Fibroblast of the conjunctiva (primary cell): ENCODE results near the gene LRFN4.

Source experiments
- DNase-seq: peaks from one replicate; pipeline ENCODE4 v3.0.0-alpha.2; 2010; ENCODE audit warnings: low read depth

LRFN4 gene

GRCh38 chr11:66870616-66871520, 14.0 kb downstream of the LRFN4 start:
- DNase-seq: no peak

DNA sequence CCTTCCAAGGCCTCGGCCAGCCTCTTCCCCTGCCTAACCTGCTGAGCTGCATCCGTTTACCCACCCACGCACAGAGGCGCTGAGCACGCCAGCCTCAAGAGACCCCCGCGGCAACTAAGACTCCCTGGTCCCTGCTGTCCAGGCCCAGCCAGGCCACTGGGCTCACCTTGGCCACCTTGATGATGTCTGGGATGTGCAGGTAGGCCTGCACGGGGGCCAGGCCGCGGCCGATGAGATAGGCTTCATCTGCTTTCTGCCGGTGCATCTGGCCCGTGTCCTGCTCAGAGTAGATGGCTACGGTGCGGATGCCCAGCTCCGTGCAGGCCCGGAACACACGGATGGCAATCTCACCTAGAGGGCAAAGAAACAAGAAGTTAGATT, 14.6 kb downstream of the LRFN4 start:
- DNase-seq: no peak

DNA sequence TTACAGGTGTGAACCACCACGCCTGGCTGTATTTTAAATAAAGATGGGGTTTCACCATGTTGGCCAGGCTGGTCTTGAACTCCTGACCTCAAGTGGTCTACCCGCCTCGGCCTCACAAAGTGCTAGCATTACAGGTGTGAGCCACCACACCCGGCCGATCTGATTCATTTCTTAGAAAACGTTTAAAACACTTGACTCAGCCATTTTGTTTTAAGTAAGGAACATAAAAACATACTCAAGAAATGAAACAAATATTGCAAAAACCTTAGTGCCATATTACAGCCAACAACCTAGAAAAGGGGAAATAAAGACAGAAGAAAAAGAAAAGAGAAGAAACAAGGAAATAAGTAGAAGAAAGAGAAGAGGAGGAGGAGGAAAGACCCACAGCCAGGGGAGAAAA, 17.4 kb downstream of the LRFN4 start:
- no peak for DNase-seq

DNA sequence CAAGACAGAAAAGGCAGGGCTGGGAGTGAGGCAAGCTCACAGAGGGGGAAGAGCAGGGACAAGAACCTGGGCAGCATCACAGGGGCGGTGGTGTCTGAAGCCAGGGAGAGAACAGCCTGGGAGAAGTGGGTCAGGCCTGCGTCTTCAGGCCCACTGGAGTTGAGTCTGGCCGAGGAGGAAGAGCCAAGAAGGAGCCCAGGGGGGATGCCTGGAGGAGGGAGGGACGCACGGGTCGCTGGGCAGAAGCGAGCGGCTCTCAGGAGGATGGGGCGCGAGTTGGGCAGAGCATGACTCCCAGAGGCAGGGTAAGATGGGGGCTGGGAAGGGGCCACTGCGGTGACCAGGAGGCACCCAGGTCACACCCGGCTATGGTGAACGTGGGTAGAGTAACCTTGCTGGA, 18.5 kb downstream of the LRFN4 start:
- no peak for DNase-seq

DNA sequence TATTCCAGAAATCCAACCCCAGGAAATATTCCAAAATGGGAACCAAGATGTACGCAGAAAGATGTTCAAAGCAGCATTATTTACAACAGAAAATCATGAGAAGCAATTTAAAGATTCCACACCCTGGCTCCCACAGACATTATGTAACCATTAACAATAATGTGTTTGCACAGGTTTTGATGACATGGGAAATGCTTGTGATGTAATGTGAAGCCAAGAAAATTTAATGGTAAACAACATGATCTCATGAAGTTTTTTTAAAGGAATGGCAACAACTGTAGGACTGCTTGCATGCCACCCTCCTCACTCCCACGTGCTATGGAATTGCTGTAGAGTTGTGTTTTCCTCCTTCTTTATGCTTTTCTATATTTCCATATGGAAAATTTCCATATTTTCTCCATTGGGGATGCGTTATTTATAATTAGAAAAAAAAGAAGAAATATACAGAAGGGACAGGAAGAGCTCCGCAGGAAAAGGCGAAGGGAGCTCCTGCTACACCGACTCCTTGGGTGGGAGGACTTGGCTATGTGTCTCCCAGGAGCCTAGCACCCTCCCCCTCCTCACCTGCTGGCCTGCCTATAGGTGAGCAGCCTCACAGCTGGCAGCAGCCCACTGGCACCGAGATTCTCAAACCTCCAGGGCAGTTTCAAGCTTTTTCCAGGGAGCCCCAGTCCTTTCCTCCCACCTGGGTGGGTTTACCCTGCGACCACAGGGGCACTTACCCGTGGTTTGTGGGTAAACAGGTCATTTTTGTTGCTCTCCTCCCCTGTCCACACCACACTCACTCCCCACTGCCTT, 20.9 kb downstream of the LRFN4 start:
- DNase-seq: no peak

DNA sequence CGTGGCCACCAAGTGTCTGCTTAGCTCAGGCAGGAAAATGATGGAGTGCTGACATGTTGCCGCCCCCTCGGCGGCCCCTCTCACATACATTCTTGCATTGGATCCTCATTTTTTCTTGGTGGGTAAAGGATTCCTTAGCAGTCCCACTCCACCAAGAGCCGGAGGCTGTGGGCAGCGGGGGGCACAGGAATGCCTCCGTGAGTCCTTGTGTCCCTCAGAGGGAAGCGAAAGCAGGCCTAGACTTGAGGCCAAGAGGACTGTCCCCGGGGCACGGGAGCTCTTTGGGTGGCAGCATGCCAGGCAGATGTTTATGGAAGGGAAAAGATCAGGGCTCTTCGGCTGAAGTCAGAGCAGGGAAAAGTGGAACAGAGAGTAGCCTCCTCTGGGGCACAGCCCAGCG, 21.6 kb downstream of the LRFN4 start:
- no peak for DNase-seq

- no peak for DNase-seq
Observed at GRCh38 chr11:66879000-66879399, 22.1 kb downstream of the LRFN4 start.

DNA sequence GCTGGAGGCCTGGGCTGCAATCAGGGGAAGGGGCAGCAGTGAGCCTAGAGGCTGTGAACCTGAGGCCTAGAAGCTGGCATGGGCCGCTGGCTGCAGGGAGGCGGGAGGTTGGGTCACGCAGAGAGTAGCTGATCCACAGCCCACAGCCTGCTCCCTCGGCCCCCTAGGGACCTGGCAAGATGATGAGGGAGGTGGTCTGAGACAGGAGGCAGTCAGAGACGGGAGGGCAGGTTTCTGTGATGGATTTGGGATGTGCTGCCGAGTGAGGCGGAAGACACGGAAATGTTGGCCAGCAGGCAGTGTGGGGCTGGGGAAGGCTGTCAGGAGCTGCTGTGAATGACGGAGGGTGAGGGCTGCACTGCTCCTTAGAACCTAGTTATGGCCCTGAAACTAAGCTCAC, 22.7 kb downstream of the LRFN4 start:
- no peak for DNase-seq

GRCh38 chr11:66879999-66880398, 23.1 kb downstream of the LRFN4 start:
- no peak for DNase-seq

GRCh38 chr11:66880496-66881450, 23.9 kb downstream of the LRFN4 start:
- DNase-seq: no peak

GRCh38 chr11:66881451-66881835, 24.6 kb downstream of the LRFN4 start:
- no peak for DNase-seq

GRCh38 chr11:66881927-66882452, 25.1 kb downstream of the LRFN4 start:
- no peak for DNase-seq

GRCh38 chr11:66882561-66883015, 25.7 kb downstream of the LRFN4 start:
- no peak for DNase-seq

GRCh38 chr11:66883016-66883965, 26.4 kb downstream of the LRFN4 start:
- no peak for DNase-seq

DNA sequence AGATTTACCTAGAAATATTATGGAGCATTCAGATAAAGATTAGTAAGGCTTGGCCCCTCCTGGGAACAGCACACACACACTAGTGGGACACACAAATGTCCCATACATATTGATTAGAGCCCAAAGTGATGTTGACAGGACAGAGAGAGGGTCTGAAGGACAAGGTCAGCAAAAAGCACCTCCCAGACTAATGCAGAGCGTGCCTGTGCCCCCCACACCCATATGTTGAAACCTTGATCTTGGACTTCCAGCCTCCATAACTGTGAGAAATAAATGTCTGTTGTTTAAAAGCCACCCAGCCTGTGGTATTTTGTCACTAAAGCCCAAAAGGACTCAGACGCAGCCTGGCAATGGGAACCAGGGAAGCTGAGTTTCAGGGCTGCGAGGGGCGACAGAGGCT, 27.6 kb downstream of the LRFN4 start:
- DNase-seq: no peak

DNA sequence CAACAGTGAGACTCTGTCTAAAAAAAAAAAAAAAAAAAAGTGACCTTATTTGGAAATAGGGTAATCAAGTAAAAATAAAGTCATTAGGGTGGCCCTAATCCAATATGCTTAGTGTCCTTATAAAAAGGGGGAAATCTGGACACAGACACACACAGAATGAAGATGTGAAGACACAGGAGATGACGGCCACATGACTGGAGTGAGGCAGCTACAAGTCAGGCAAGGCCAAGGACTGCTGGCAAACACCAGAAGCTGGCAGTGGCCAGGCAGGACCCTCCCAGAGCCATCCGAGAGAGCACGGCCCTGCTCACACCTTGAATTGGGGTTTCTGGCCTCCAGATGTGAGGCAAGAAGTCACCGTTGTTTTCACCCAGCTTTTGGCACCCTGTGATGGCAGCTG, 28.6 kb downstream of the LRFN4 start:
- no peak for DNase-seq

DNA sequence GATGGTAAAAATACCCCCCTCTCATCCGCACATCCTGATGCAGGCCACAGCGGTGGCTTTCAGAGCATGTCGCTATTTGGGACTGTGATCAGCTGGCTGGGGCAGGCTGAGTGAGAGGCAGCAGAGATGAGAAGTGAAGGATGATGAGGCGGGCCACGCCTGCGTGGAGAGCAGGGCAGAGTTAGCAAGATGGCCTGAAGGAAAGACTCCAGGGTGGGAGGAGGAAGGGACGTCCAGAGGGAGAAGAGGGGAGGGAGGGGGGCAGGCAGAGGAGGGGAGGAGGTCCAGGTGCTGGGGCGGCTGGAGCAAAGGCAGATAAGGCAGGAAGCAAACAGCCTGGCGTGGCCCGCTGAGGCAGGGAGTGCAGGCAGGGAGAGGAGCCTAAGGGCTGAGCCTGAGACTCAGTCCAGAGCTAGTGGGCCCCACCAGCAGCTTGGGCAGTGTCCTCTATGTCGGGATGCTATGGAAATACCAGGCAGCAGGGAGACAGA, 29.1 kb downstream of the LRFN4 start:
- no peak for DNase-seq

DNA sequence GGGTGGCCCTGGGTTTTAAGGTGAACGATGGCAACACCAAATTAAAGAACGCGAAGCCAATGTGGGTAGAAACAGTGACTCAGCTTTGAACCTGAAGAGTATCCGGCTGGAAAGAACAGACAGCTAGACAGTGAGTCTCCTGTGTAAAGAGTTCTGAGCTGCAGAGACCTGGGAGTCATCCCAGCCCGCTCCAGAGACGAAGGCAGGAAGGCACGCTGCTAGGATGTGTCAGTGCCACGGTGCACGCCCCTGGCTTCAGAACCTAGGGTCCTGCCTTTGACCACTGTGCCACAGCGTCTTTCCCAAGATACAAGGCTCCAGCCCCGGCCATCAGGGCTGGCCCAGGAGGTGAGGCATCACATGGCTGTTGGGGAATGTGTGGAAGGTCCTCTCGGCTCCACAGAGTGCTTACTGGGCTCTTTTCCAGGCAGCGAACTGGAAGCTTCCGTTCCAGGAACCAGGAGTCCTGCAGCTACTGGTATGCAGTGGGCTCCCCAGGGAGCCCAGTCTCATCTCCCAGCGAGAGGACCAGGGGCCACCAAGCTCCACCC, 29.9 kb downstream of the LRFN4 start:
- no peak for DNase-seq

- no peak for DNase-seq
Observed at GRCh38 chr11:66887526-66887925, 30.7 kb downstream of the LRFN4 start.

GRCh38 chr11:66888282-66888681, 31.4 kb downstream of the LRFN4 start:
- DNase-seq: no peak
